ENCODE measurements around the gene ZYG11A.
A peak's percentile ranks its signal among the peaks of the same experiment; 100 is the strongest.

The ZYG11A gene

DNA sequence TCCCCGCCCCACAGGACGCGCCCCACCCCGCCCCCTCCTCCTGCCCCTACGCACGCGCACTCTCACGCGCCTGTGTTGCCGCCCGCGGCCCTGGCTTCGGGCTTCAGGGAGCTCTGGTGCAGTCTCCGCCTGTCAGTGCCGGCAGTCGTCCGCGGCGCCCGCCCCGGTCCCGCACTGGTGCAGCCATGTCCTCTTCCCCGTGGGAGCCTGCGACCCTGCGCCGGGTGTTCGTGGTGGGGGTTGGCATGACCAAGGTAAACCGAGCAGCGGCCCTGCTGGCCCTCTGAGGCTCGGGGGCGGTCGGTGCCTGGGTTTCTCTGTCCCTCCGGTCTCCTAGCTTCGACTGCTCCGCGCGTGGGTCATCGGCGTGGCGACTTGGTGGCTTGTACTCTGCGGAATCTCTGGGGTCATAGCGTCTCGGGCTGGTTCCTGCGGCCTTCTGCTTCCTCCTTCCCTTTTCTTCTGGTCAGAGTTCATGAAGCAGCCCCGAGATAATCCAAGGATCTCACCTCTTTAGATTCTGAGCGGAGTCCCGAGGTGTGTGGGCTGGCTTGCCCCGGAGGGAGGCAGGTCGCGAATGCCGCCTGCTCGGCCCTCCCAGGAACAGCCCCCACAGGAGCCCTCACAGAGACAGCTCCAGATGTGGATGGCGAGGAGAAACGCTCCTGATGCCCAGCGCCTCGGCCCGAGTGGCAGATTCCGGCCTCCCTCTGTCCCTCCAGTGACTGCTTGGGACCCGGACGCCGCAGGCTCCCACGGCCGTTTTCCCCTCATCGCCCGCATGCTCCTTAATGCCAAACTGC is 84.9 kb downstream of the ZYG11A start, which contains the start of gene SCP2:
SCP2 (plus strand) TSS at position 65 of the 803 bp plus-strand sequence; CDS start at position 186, 121 bp downstream.
- Histone ChIP-seq H3K79me1 (ENCODE audit: low read length) (no peaks in the 10 kb centered on the region), H4K5ac (ENCODE audit: low read length) (no peak within 1 kb of the TSS), H3K4me3 (ENCODE audit: low read length) (peak within 1 kb of the TSS; percentile 31), H2BK120ac (ENCODE audit: low read depth, low read length) (no peak within 1 kb of the TSS), H3K36me3 (ENCODE audit: control insufficient read depth, insufficient read depth, low read length) (no peaks in the 10 kb centered on the region), H2BK15ac (replicated peaks; ENCODE audit: low read depth) (no peak within 1 kb of the TSS), H3K27ac (ENCODE audit: low read depth, low read length) (no peak within 1 kb of the TSS), H4K8ac (ENCODE audit: low read depth, low read length) (no peak within 1 kb of the TSS), H3K27me3 (ENCODE audit: insufficient read depth, low read length, poor library complexity) (peaks cover 14% of the 10 kb centered on the region), H3K9ac (ENCODE audit: low read length) (peak within 1 kb of the TSS; percentile 71), H3K4ac (ENCODE audit: low read depth, low read length) (no peak within 1 kb of the TSS), H3K4me2 (ENCODE audit: low read length) (peak within 1 kb of the TSS; percentile 82), H3K23ac (ENCODE audit: low read length) (peak within 1 kb of the TSS; percentile 50), H3K56ac (ENCODE audit: low read length) (peak within 1 kb of the TSS; percentile 82), H2AK5ac (ENCODE audit: low read length) (no peak within 1 kb of the TSS), H3K79me2 (ENCODE audit: control insufficient read depth, insufficient read depth, low read length) (no peaks in the 10 kb centered on the region), H3K18ac (ENCODE audit: low read length) (no peak within 1 kb of the TSS), H3K4me1 (ENCODE audit: control insufficient read depth, low read depth, low read length) (peaks cover 2% of the 10 kb centered on the region), H2BK5ac (ENCODE audit: low read length) (no peak within 1 kb of the TSS)
- peak; percentile 76 for DNase-seq
- WGBS (ENCODE audit: extremely low coverage, insufficient coverage, low lambda C conversion rate): no CpG with 5 or more reads among the region's 65 CpGs

DNA sequence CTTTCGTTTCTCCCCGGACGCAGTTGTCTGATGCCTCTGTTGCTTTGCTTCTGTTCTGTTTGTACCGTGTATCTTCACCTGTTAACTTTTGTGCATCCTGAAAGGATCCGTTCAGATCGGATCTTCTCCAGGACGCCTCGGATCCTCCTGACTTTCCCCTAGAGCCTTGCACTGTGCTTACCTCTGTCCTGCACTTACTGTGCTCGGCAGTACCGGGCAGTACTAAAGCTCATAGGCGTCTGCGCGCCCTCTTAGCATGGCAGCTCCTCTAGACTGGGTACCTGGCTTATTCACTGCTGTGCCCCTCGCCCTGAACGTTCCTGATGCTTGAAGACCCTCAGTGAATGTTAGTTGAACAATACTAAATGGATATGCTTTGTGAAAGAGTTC is 85.5 kb downstream of the ZYG11A start:
- no peak overlapping the region for H2BK120ac ChIP-seq (ENCODE audit: low read depth, low read length)
- peak overlapping the region; percentile 79 for H3K4me2 ChIP-seq (ENCODE audit: low read length)
- peaks cover 2% of the 10 kb centered on the region for H3K4me1 ChIP-seq (ENCODE audit: control insufficient read depth, low read depth, low read length)
- no peaks in the 10 kb centered on the region for H3K79me2 ChIP-seq (ENCODE audit: control insufficient read depth, insufficient read depth, low read length)
- H3K9ac ChIP-seq (ENCODE audit: low read length): peak overlapping the region; percentile 71
- H2BK15ac ChIP-seq (replicated peaks; ENCODE audit: low read depth): no peak overlapping the region
- peak overlapping the region; percentile 82 for H3K56ac ChIP-seq (ENCODE audit: low read length)
- H3K27me3 ChIP-seq (ENCODE audit: insufficient read depth, low read length, poor library complexity): peaks cover 14% of the 10 kb centered on the region
- no peak overlapping the region for H3K23ac ChIP-seq (ENCODE audit: low read length)
- no peak overlapping the region for H4K5ac ChIP-seq (ENCODE audit: low read length)
- H3K79me1 ChIP-seq (ENCODE audit: low read length): no peaks in the 10 kb centered on the region
- DNase-seq: no peak
- no peak overlapping the region for H3K27ac ChIP-seq (ENCODE audit: low read depth, low read length)
- no peak overlapping the region for H3K18ac ChIP-seq (ENCODE audit: low read length)
- no peak overlapping the region for H4K8ac ChIP-seq (ENCODE audit: low read depth, low read length)
- no peak overlapping the region for H2AK5ac ChIP-seq (ENCODE audit: low read length)
- H3K4me3 ChIP-seq (ENCODE audit: low read length): no peak overlapping the region
- H3K4ac ChIP-seq (ENCODE audit: low read depth, low read length): no peak overlapping the region
- H2BK5ac ChIP-seq (ENCODE audit: low read length): no peak overlapping the region
- H3K36me3 ChIP-seq (ENCODE audit: control insufficient read depth, insufficient read depth, low read length): no peaks in the 10 kb centered on the region
- no CpG with 5 or more reads among the region's 15 CpGs for WGBS (ENCODE audit: extremely low coverage, insufficient coverage, low lambda C conversion rate)

DNA sequence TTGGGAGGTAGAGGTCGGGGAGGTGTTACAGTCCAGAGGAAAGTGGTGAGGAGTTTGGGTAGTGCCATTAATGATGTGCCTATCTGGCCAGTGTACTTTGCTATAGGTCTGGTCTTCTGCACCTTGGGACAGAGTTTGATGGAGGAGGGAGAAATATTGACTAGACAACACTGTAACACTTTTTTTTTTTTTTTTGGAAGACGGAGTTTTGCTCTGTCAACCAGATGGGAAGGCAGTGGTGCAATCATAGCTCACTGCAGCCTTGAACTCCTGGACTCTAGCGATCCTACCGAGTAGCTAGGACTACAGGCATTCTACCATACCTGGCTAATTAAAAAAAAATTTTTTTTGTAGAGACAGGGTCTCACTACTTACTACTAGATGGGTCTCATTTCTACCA is 86.5 kb downstream of the ZYG11A start:
- H3K27ac ChIP-seq (ENCODE audit: low read depth, low read length): no peak overlapping the region
- WGBS (ENCODE audit: extremely low coverage, insufficient coverage, low lambda C conversion rate): no CpG with 5 or more reads among the region's 4 CpGs
- no peak overlapping the region for H3K4me2 ChIP-seq (ENCODE audit: low read length)

DNA sequence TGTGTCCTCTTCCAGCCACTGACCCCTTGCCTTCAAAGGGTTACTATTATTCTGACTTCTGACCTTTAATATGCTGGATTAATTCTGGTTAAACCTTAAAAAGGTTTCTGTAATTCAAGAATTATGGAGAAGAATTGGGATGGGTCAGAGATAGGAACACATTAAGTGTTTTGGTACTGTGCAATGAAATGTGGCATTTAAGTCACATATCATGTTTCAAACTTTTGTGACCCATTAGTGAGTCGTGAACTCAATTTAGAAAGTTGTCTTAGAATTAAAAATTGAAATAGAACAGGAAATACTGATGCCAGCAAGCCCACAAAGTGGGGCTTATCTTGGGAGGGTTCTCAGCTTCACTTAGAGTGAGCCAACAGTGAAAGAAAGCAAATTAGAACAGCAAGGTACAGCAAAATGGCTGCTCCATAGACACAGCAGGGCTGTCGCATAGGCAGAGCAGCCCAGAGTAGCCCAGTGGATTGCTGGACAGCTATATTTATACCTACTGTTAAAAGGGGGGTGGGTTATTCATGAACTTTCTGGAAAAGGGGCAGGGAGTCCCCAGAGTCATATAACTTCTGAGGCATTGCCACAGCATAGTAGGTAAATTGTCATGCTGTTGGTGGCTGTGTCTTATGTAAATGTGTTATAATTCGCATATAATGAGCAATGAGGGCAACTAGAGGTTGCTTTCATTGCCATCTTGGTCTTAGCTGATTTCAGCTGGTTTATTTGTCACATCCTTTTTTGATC is 95.0 kb downstream of the ZYG11A start:
- no peak overlapping the region for H3K4me2 ChIP-seq (ENCODE audit: low read length)
- no peak overlapping the region for H3K56ac ChIP-seq (ENCODE audit: low read length)
- H3K23ac ChIP-seq (ENCODE audit: low read length): no peak overlapping the region
- DNase-seq: no peak
- H2BK15ac ChIP-seq (replicated peaks; ENCODE audit: low read depth): no peak overlapping the region
- no peak overlapping the region for H4K8ac ChIP-seq (ENCODE audit: low read depth, low read length)
- no peak overlapping the region for H2BK120ac ChIP-seq (ENCODE audit: low read depth, low read length)
- no peaks in the 10 kb centered on the region for H3K27me3 ChIP-seq (ENCODE audit: insufficient read depth, low read length, poor library complexity)
- no peak overlapping the region for H2AK5ac ChIP-seq (ENCODE audit: low read length)
- H3K36me3 ChIP-seq (ENCODE audit: control insufficient read depth, insufficient read depth, low read length): no peaks in the 10 kb centered on the region
- H3K4me1 ChIP-seq (ENCODE audit: control insufficient read depth, low read depth, low read length): no peaks in the 10 kb centered on the region
- no peak overlapping the region for H3K27ac ChIP-seq (ENCODE audit: low read depth, low read length)
- no peaks in the 10 kb centered on the region for H3K79me2 ChIP-seq (ENCODE audit: control insufficient read depth, insufficient read depth, low read length)
- no peak overlapping the region for H3K9ac ChIP-seq (ENCODE audit: low read length)
- no peaks in the 10 kb centered on the region for H3K79me1 ChIP-seq (ENCODE audit: low read length)
- no peak overlapping the region for H3K18ac ChIP-seq (ENCODE audit: low read length)
- H3K4me3 ChIP-seq (ENCODE audit: low read length): no peak overlapping the region
- no peak overlapping the region for H2BK5ac ChIP-seq (ENCODE audit: low read length)
- H4K5ac ChIP-seq (ENCODE audit: low read length): no peak overlapping the region
- WGBS (ENCODE audit: extremely low coverage, insufficient coverage, low lambda C conversion rate): no CpG with 5 or more reads among the region's 3 CpGs
- no peak overlapping the region for H3K4ac ChIP-seq (ENCODE audit: low read depth, low read length)

More for the DNA sequence above, 86.5 kb downstream of the ZYG11A start:
- Histone ChIP-seq H4K5ac (ENCODE audit: low read length) (no peak overlapping the region), H3K36me3 (ENCODE audit: control insufficient read depth, insufficient read depth, low read length) (no peaks in the 10 kb centered on the region), H3K27me3 (ENCODE audit: insufficient read depth, low read length, poor library complexity) (peaks cover 14% of the 10 kb centered on the region), H3K79me2 (ENCODE audit: control insufficient read depth, insufficient read depth, low read length) (no peaks in the 10 kb centered on the region), H3K18ac (ENCODE audit: low read length) (no peak overlapping the region), H3K9ac (ENCODE audit: low read length) (no peak overlapping the region), H3K23ac (ENCODE audit: low read length) (no peak overlapping the region), H2AK5ac (ENCODE audit: low read length) (no peak overlapping the region), H2BK15ac (replicated peaks; ENCODE audit: low read depth) (no peak overlapping the region), H3K56ac (ENCODE audit: low read length) (no peak overlapping the region), H2BK120ac (ENCODE audit: low read depth, low read length) (no peak overlapping the region), H4K8ac (ENCODE audit: low read depth, low read length) (no peak overlapping the region), H3K4me1 (ENCODE audit: control insufficient read depth, low read depth, low read length) (peaks cover 2% of the 10 kb centered on the region), H3K79me1 (ENCODE audit: low read length) (no peaks in the 10 kb centered on the region), H3K4me3 (ENCODE audit: low read length) (no peak overlapping the region), H3K4ac (ENCODE audit: low read depth, low read length) (no peak overlapping the region), H2BK5ac (ENCODE audit: low read length) (no peak overlapping the region)
- DNase-seq: no peak

DNA sequence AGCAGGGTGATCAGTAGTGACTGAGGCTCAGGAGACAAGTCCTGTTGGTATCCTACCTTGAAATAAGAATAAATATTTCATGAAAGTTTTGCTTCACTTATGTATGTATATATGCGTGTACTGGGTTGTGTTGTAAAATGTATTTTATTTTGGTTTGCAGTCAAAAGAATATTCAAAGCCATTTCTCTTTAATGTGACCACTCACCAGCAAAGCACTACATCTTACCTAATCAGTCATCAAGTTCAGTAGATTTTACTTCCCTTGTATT is 95.6 kb downstream of the ZYG11A start:
- H3K27me3 ChIP-seq (ENCODE audit: insufficient read depth, low read length, poor library complexity): no peaks in the 10 kb centered on the region
- no peak overlapping the region for H3K4me2 ChIP-seq (ENCODE audit: low read length)
- H3K23ac ChIP-seq (ENCODE audit: low read length): no peak overlapping the region
- no peaks in the 10 kb centered on the region for H3K79me2 ChIP-seq (ENCODE audit: control insufficient read depth, insufficient read depth, low read length)
- H3K27ac ChIP-seq (ENCODE audit: low read depth, low read length): no peak overlapping the region
- H4K8ac ChIP-seq (ENCODE audit: low read depth, low read length): no peak overlapping the region
- no peaks in the 10 kb centered on the region for H3K79me1 ChIP-seq (ENCODE audit: low read length)
- DNase-seq: no peak
- H4K5ac ChIP-seq (ENCODE audit: low read length): no peak overlapping the region
- no CpG with 5 or more reads among the region's 1 CpG for WGBS (ENCODE audit: extremely low coverage, insufficient coverage, low lambda C conversion rate)
- no peak overlapping the region for H3K4me3 ChIP-seq (ENCODE audit: low read length)
- H2BK5ac ChIP-seq (ENCODE audit: low read length): no peak overlapping the region
- H3K4me1 ChIP-seq (ENCODE audit: control insufficient read depth, low read depth, low read length): no peaks in the 10 kb centered on the region
- H2BK15ac ChIP-seq (replicated peaks; ENCODE audit: low read depth): no peak overlapping the region
- no peak overlapping the region for H2AK5ac ChIP-seq (ENCODE audit: low read length)
- H3K36me3 ChIP-seq (ENCODE audit: control insufficient read depth, insufficient read depth, low read length): no peaks in the 10 kb centered on the region
- no peak overlapping the region for H3K9ac ChIP-seq (ENCODE audit: low read length)
- H2BK120ac ChIP-seq (ENCODE audit: low read depth, low read length): no peak overlapping the region
- no peak overlapping the region for H3K56ac ChIP-seq (ENCODE audit: low read length)
- H3K18ac ChIP-seq (ENCODE audit: low read length): no peak overlapping the region
- H3K4ac ChIP-seq (ENCODE audit: low read depth, low read length): no peak overlapping the region
